ENCODE data around the gene KRT35. TPM values are rescaled to one million over a fixed set of nuclear protein-coding genes. Genes with fewer than 3 reads are reported as not detected.

Gene KRT35
- total and polyA plus RNA-seq, 2 donors (not counting 3 experiments of a cell fraction or from before 2014, with no cell fraction given) = not detected

GRCh38 chr17:41439375-41439774, 41.6 kb downstream of the KRT35 start:
- Histone ChIP-seq H2AFZ (ENCODE audit: low read depth, low read length) (no peak overlapping the region), H3K79me2 (ENCODE audit: control insufficient read depth, insufficient read depth, low read length) (no peaks in the 10 kb centered on the region), H3K4me3 (replicated peaks in 1 of 3; ENCODE audit: insufficient read depth in 1 of 3, low read depth in 1 of 3, low read length in 3 of 3) (no peak overlapping the region), H3K36me3 (ENCODE audit: control insufficient read depth in 2 of 2, extremely low read depth in 1 of 2, insufficient read depth in 2 of 2, low read length in 2 of 2) (no peaks in the 10 kb centered on the region), H3K4me1 (ENCODE audit: control insufficient read depth, extremely low read depth, insufficient read depth, low read length) (no peaks in the 10 kb centered on the region), H4K20me1 (replicated peaks; ENCODE audit: control insufficient read depth, extremely low read depth, insufficient read depth, low read length) (no peaks in the 10 kb centered on the region), H3K27me3 (ENCODE audit: control insufficient read depth in 2 of 2, insufficient read depth in 2 of 2, low read length in 2 of 2) (peaks cover under 1 to 3% of the 10 kb centered on the region in 2 experiments), H3K4me2 (ENCODE audit: insufficient read depth, low read length) (no peak overlapping the region), H3K9me1 (replicated peaks; ENCODE audit: control insufficient read depth, extremely low read depth, insufficient read depth, low read length) (no peaks in the 10 kb centered on the region), H3K9me3 (replicated peaks; ENCODE audit: control insufficient read depth, insufficient read depth, low read length) (no peaks in the 10 kb centered on the region), H3K27ac (ENCODE audit: insufficient read depth, low read depth, low read length) (no peak overlapping the region), H3K9ac (replicated peaks; ENCODE audit: extremely low read depth, insufficient read depth, low read length) (no peak overlapping the region)
- intact Hi-C loops (cut with micrococcal nuclease) = no loop called here
- dilution Hi-C loops (cut with MboI; ENCODE audit: extremely low pct_ligation_motif_present, low sequenced_read_pairs) = no loop called here
- ChIA-PET CTCF (interaction anchor here (1.2 to 1.5 kb wide), 2 partner anchors 12 to 109 kb away, joined by 3 to 4 read pairs; no protein-coding TSS in a partner anchor), POLR2A (no interaction called here)
- BruUV-seq (replicated peaks) = no TSS peak
- FAIRE-seq = no peak
- TF ChIP-seq MYC (IDR thresholded peaks at IDR 0.05; ENCODE audit: low read depth, low read length) = no peak
- TF ChIP-seq JUN (IDR thresholded peaks at IDR 0.05; ENCODE audit: borderline replicate concordance, insufficient read depth, insufficient read length, low read depth) = no peak
- no peak for TF ChIP-seq MAX (IDR thresholded peaks at IDR 0.05; ENCODE audit: insufficient read depth, insufficient read length)
- no peak for TF ChIP-seq GATA2 (IDR thresholded peaks at IDR 0.05; ENCODE audit: insufficient read depth, insufficient read length, low read depth, low read length)
- TF ChIP-seq CTCF (IDR thresholded peaks at IDR 0.05; ENCODE audit: extremely low read depth in 1 of 2, insufficient read depth in 1 of 2, low read depth in 1 of 2, low read length in 2 of 2) = no peak
- TF ChIP-seq FOS (IDR thresholded peaks at IDR 0.05; ENCODE audit: borderline replicate concordance, insufficient read depth, low read length) = no peak
- no peak for TF ChIP-seq EZH2 (IDR thresholded peaks at IDR 0.05; ENCODE audit: borderline replicate concordance, low read depth, low read length, severe bottlenecking)
- no peak for TF ChIP-seq POLR2AphosphoS5 (IDR thresholded peaks at IDR 0.05; ENCODE audit: insufficient read depth, low read depth, low read length)
- TF ChIP-seq POLR2A (IDR thresholded peaks at IDR 0.05; ENCODE audit: low read depth, low read length) = no peak
- no peak for DNase-seq (ENCODE audit: low read depth, low spot score)
